Natural killer cell treated with Interleukin-12 subunit alpha and Interleukin-12 subunit beta and Interleukin-15 and Interleukin-18, amount 100 ng/mL, for 72 hours (primary cell): Measurements from ENCODE around the gene MIER3. TPM values are rescaled to one million over a fixed set of nuclear protein-coding genes. Genes with fewer than 3 reads are reported as not detected.

Experiments
- ATAC-seq, 2 donors: fragments of 150-1000 bp; cut with Tn5 transposase in 1 of 2; sonication (Bioruptor Pico), chemical (Tn5 transposase) in 1 of 2; 2 replicates each; pipeline ENCODE4 v1.10.0; 2021
- DNase-seq: peaks from one replicate; pipeline ENCODE4 v3.0.0; 2022; ENCODE audit warnings: low spot score
- H3K27ac Mint-ChIP-seq, 2 donors: 1 replicate in 1 of 2; 2 replicates in 1 of 2; pipeline ENCODE4 v1.8.0; 2022; ENCODE audit warnings: mixed read lengths in 2 of 2, mild to moderate bottlenecking in 1 of 2, moderate library complexity in 1 of 2
- H3K27me3 Mint-ChIP-seq, 2 donors: 1 replicate in 1 of 2; 2 replicates in 1 of 2; pipeline ENCODE4 v1.8.0; 2022; ENCODE audit warnings: mixed read lengths in 2 of 2
- H3K36me3 Mint-ChIP-seq: one replicate; pipeline ENCODE4 v1.8.0; 2022; ENCODE audit warnings: mixed read lengths
- H3K4me1 Mint-ChIP-seq, 2 donors: 1 replicate in 1 of 2; 2 replicates in 1 of 2; pipeline ENCODE4 v1.8.0; 2022; ENCODE audit warnings: low read depth in 2 of 2, mixed read lengths in 2 of 2, mild to moderate bottlenecking in 1 of 2
- H3K4me3 Mint-ChIP-seq: one replicate; pipeline ENCODE4 v1.8.0; 2022; ENCODE audit warnings: mixed read lengths
- H3K9me3 Mint-ChIP-seq: 2 replicates; pipeline ENCODE4 v1.8.0; 2022; ENCODE audit warnings: mixed read lengths
- total RNA-seq, 2 donors: library from RNA; stranded (reverse); gene quantifications; one replicate each; pipeline ENCODE4 v1.2.3, GENCODE V29; 2022

Gene MIER3
- total RNA-seq, 2 donors from 2014 or later = 21.0 to 28.7 TPM

GRCh38 chr5:56950626-56951125 lies 1.2 kb downstream of the MIER3 start:
- Mint-ChIP-seq H3K27me3 (peaks cover 13 to 23% of the 10 kb centered on the region in 2 donors), H3K9me3 (no peaks in the 10 kb centered on the region), H3K4me3 (peak overlapping the region; percentile 89), H3K36me3 (peaks cover 9% of the 10 kb centered on the region), H3K4me1 (peaks cover 18 to 26% of the 10 kb centered on the region in 2 donors), H3K27ac (peak overlapping the region; percentile 61 to 82)
- ATAC-seq (peak in 1 of 2 donors; percentile 44), DNase-seq (no peak)

DNA sequence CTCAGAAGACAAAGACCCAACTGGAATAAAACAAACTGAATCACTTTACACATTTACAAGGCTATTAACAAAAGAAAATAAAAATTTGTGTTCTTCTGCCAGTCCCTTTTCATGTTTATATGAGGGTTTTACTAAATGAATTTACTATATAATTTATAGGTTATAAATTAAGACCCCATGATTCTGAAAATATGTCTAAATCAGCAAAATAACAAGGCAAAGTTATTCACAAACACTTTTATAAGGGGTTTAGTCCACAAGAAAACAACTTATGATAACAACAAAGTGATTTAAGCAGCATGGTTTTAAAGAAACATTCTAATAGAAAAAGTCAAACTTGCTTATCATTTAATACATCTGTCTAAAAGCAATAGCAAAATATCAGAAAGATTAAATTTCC lies 4.9 kb downstream of the MIER3 start:
- H3K9me3 Mint-ChIP-seq = no peaks in the 10 kb centered on the region
- no peak for DNase-seq
- H3K27ac Mint-ChIP-seq = no peak overlapping the region
- H3K27me3 Mint-ChIP-seq = no peaks in the 10 kb centered on the region
- ATAC-seq = no peak
- H3K36me3 Mint-ChIP-seq = peaks cover 20% of the 10 kb centered on the region
- H3K4me1 Mint-ChIP-seq = peaks cover 13 to 22% of the 10 kb centered on the region in 2 donors
- no peak overlapping the region for H3K4me3 Mint-ChIP-seq

GRCh38 chr5:56941981-56942380 lies 9.9 kb downstream of the MIER3 start:
- DNase-seq (no peak), ATAC-seq (no peak)
- Mint-ChIP-seq H3K27me3 (no peaks in the 10 kb centered on the region), H3K36me3 (peaks cover 31% of the 10 kb centered on the region), H3K4me1 (peaks cover 3 to 14% of the 10 kb centered on the region in 2 donors), H3K4me3 (no peak overlapping the region), H3K9me3 (no peaks in the 10 kb centered on the region), H3K27ac (no peak overlapping the region)

GRCh38 chr5:56938858-56939257 lies 13.1 kb downstream of the MIER3 start:
- H3K9me3 Mint-ChIP-seq = no peaks in the 10 kb centered on the region
- no peak overlapping the region for H3K27ac Mint-ChIP-seq
- ATAC-seq (no peak), DNase-seq (no peak)
- H3K4me3 Mint-ChIP-seq = no peak overlapping the region
- H3K27me3 Mint-ChIP-seq = no peaks in the 10 kb centered on the region
- H3K36me3 Mint-ChIP-seq = peaks cover 29% of the 10 kb centered on the region
- H3K4me1 Mint-ChIP-seq = peaks cover 3 to 14% of the 10 kb centered on the region in 2 donors

DNA sequence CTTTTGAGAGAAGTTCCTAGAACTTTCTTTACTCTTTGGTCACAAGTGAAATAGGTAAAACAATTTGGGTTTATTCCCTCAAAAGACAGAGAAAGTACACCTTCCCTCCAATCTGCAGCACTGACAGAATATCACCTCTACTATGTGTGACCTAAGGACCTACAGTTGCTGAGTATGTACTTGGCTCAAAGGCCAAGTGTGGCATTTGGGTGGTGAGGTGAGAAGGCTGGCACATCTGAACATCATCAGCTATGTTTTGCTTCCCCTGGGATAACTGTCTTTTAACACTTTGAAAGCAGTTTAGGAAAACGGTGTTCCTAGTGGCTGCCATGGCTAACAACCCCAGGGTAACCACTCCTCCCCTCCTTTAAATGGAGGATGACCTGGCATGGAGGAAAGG lies 17.6 kb downstream of the MIER3 start:
- no peak for ATAC-seq
- no peak for DNase-seq
- Mint-ChIP-seq H3K27ac (no peak overlapping the region), H3K4me1 (no peaks in the 10 kb centered on the region), H3K4me3 (no peak overlapping the region), H3K9me3 (no peaks in the 10 kb centered on the region), H3K27me3 (no peaks in the 10 kb centered on the region), H3K36me3 (peaks cover 8% of the 10 kb centered on the region)

DNA sequence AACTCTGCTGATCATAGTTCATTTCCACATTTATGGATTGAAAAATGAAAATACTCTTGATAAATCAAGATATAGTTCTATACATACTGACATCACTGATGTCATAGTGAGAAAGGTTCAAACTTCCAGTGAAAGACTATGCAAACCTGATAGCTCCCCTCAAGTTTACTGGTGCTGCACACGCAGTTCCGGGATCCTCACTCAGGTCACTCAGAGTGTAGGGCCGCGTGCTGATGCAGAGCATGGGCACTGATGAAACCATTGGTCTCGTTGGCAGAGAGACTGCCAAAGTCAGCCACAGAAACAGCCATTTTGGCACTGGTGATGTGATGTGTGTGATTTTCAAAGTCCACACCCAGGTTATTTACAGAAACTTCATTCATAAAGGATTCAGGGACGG lies 29.0 kb downstream of the MIER3 start:
- Mint-ChIP-seq H3K27me3 (no peaks in the 10 kb centered on the region), H3K4me1 (peaks cover 6 to 7% of the 10 kb centered on the region in 2 donors), H3K4me3 (no peak overlapping the region), H3K36me3 (peaks cover 16% of the 10 kb centered on the region), H3K27ac (no peak overlapping the region), H3K9me3 (no peaks in the 10 kb centered on the region)
- ATAC-seq (no peak), DNase-seq (no peak)

GRCh38 chr5:56919942-56920662 lies 31.8 kb downstream of the MIER3 start:
- H3K9me3 Mint-ChIP-seq = no peaks in the 10 kb centered on the region
- DNase-seq = no peak
- H3K27me3 Mint-ChIP-seq = no peaks in the 10 kb centered on the region
- no peak overlapping the region for H3K27ac Mint-ChIP-seq
- H3K4me1 Mint-ChIP-seq = peaks cover 6 to 7% of the 10 kb centered on the region in 2 donors
- H3K36me3 Mint-ChIP-seq = peaks cover 14% of the 10 kb centered on the region
- ATAC-seq = no peak
- no peak overlapping the region for H3K4me3 Mint-ChIP-seq

- no peak for ATAC-seq
- Mint-ChIP-seq H3K4me3 (no peak overlapping the region), H3K9me3 (no peaks in the 10 kb centered on the region), H3K27ac (no peak overlapping the region), H3K4me1 (peaks cover 6 to 7% of the 10 kb centered on the region in 2 donors), H3K36me3 (peaks cover 8% of the 10 kb centered on the region), H3K27me3 (no peaks in the 10 kb centered on the region)
- no peak for DNase-seq
Observed at GRCh38 chr5:56918054-56918453, 33.9 kb downstream of the MIER3 start.

GRCh38 chr5:56917534-56917933 lies 34.4 kb downstream of the MIER3 start:
- H3K4me1 Mint-ChIP-seq = peaks cover 6 to 7% of the 10 kb centered on the region in 2 donors
- no peaks in the 10 kb centered on the region for H3K9me3 Mint-ChIP-seq
- H3K4me3 Mint-ChIP-seq = no peak overlapping the region
- DNase-seq (no peak), ATAC-seq (no peak)
- H3K27ac Mint-ChIP-seq = no peak overlapping the region
- no peaks in the 10 kb centered on the region for H3K27me3 Mint-ChIP-seq
- H3K36me3 Mint-ChIP-seq = peaks cover 4% of the 10 kb centered on the region

DNA sequence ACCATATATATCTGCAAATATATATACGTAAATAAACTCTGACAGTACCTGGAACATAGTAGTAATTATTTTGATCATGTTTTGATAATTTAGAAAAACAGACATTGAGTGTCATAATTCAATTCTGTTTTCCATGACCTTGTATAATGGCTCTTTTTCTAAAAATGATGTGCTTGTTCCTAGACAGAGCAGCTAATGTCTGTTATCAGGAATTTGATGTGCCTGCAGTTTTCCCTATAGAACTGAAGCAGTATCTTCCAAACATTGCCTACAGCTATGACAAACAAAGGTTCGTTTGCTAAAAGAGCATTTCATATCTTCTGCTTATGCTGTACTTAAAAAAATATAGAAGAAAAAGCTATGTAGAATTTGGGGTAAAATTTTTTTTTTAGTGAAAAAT lies 37.2 kb downstream of the MIER3 start:
- ATAC-seq = no peak

GRCh38 chr5:56913766-56914165 lies 38.2 kb downstream of the MIER3 start:
- no peak overlapping the region for H3K4me3 Mint-ChIP-seq
- H3K27ac Mint-ChIP-seq = no peak overlapping the region
- H3K27me3 Mint-ChIP-seq = no peaks in the 10 kb centered on the region
- no peaks in the 10 kb centered on the region for H3K9me3 Mint-ChIP-seq
- ATAC-seq (no peak), DNase-seq (no peak)
- no peaks in the 10 kb centered on the region for H3K36me3 Mint-ChIP-seq
- H3K4me1 Mint-ChIP-seq = peaks cover 22 to 24% of the 10 kb centered on the region in 2 donors

More for the DNA sequence above, 37.2 kb downstream of the MIER3 start:
- no peaks in the 10 kb centered on the region for H3K27me3 Mint-ChIP-seq
- no peaks in the 10 kb centered on the region for H3K36me3 Mint-ChIP-seq
- DNase-seq = no peak
- H3K4me1 Mint-ChIP-seq = peaks cover 18 to 21% of the 10 kb centered on the region in 2 donors
- no peaks in the 10 kb centered on the region for H3K9me3 Mint-ChIP-seq
- H3K27ac Mint-ChIP-seq = no peak overlapping the region
- H3K4me3 Mint-ChIP-seq = no peak overlapping the region

DNA sequence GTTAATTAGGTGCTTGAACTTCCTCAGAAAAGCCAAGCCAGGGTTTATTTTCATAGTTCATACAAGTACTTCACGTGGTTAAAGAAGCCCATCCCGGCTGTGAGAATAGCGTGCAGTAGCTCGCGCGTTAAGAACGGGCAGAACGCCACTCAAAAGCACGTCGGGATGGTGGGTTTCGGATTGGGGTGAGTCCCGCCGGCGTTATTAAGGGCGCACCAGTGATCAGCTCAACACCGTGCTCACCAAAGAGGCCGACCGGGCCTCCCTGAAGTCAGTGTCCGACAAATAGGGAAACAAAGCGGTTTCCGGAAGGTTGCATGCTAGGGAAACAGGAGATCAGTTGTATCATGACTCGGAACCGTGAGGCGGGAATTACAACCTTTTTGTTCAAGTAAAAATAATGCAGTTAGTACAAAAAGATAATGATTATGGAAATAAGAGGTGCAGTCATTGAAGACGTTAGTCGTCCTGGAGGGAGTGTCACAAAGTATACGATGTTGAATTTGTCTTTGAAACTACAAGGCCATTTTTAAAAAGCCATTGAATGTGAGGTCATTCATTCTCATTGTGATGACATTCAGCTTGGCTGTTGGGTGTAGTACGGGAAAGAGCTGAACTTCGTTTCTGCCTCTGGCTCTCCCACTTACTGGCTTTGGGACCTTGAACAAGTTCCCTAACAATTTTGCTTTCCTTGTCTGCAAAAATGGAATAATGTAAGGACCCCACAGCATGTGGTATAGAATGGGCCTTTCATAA lies 41.5 kb downstream of the MIER3 start:
- Mint-ChIP-seq H3K36me3 (no peaks in the 10 kb centered on the region), H3K9me3 (no peaks in the 10 kb centered on the region), H3K4me1 (peaks cover 21 to 23% of the 10 kb centered on the region in 2 donors), H3K4me3 (peak overlapping the region; percentile 95), H3K27me3 (peaks cover 5 to 7% of the 10 kb centered on the region in 2 donors), H3K27ac (peak overlapping the region; percentile 94 to 99)
- DNase-seq = no peak
- peak; percentile 3 to 35 for ATAC-seq

DNA sequence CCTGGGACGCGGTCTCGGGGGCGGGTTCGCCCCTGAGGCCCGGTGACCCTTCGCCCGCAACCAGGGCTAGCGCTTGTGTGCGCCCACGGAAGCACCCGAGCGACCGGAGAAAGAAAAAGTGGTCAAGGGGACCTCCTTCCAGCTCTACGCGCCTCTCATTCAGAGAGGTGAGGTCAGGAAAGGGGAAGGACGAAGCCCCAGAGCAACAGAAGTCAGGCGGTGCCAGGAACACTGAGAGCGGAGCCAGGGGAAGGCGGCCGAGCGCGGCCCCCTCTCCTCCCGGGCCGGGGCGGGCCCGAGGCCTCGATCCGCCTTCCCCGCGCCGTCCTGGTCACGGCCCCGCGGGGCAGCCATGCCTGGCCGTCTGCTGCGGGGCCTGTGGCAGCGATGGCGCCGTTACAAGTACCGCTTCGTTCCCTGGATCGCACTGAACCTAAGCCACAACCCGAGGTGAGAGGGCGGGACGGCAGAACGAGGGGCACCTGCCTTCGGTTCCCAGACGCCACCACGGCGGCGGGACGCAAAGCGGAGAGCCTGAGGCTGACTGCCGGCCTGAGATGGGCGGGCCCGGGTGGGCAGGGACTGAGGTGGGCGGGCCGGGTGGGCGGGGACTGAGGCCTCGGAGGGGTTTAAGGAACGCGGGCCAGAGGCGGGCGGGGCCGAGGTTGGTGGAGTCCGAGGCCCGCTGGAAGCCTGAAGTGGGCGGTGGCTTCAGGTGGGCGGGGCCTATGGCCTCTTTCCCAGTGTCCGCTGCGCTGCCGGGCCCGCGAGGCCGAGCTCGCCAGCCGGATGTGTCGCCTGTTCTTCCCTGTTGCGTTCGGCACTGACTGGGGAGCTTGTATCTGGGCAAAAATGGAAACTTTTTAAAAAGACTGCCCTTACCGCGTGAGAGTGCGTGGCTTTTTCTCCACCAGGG lies 42.4 kb downstream of the MIER3 start, which contains the start of gene SETD9:
Gene SETD9, plus strand, starts transcription at position 303 of the 916 bp plus-strand sequence. Its CDS starts 50 bp downstream, at position 353.
- peak; percentile 93 to 96 for ATAC-seq
- Mint-ChIP-seq H3K4me1 (peaks cover 21 to 23% of the 10 kb centered on the region in 2 donors), H3K36me3 (no peaks in the 10 kb centered on the region), H3K9me3 (no peaks in the 10 kb centered on the region), H3K27me3 (peaks cover 5 to 7% of the 10 kb centered on the region in 2 donors), H3K4me3 (peak within 1 kb of the TSS; percentile 95), H3K27ac (peak within 1 kb of the TSS; percentile 94 to 99)
- peak; percentile 98 for DNase-seq
